Keratinocyte (primary cell): ENCODE results near the gene CAMK2G.

ENCODE experiments used
- CTCF ChIP-seq, 3 experiments: IDR thresholded peaks in 1 of 3; conservative IDR thresholded peaks in 1 of 3; optimal IDR thresholded peaks in 1 of 3; 2 replicates in 2 of 3; 3 replicates in 1 of 3; pipeline versions ENCODE3 to v1.5.1; 2011; ENCODE audit warnings: low read length in 3 of 3, mild to moderate bottlenecking in 3 of 3, moderate library complexity in 2 of 3, control low read depth in 1 of 3, inconsistent platforms in 1 of 3; ENCODE audit not compliant: insufficient read depth in 2 of 3; ENCODE audit errors: extremely low read depth in 1 of 3
- EZH2 ChIP-seq: IDR thresholded peaks from one replicate; pipeline ENCODE4 v1.6.1; 2012; ENCODE audit warnings: inconsistent platforms, mild to moderate bottlenecking, low read length, moderate library complexity

- TF ChIP-seq EZH2 (no peak), CTCF (optimal IDR thresholded peaks at IDR 0.05 in 1 of 3, IDR thresholded peaks at IDR 0.05 in 1 of 3, conservative IDR thresholded peaks at IDR 0.05 in 1 of 3; ENCODE audit: extremely low read depth in 1 of 3, insufficient read depth in 2 of 3, low read length in 3 of 3) (no peak)
These were observed 58.7 kb downstream of the CAMK2G start for GRCh38 chr10:73815719-73816030.
